MM.1S (cell line): ENCODE results near the gene ESRRB.

ENCODE experiments used
- CTCF ChIP-seq: fragments of 300-600 bp; sonication (generic); IDR thresholded peaks from 2 replicates; pipeline ENCODE4 v1.5.1; 2016; ENCODE audit warnings: antibody characterized with exemption, low read length, mixed read lengths
- EZH2 ChIP-seq: fragments of 300-600 bp; sonication (generic); optimal IDR thresholded peaks from 2 replicates; pipeline ENCODE3; 2017; ENCODE audit warnings: low read depth, mild to moderate bottlenecking, antibody characterized with exemption, low read length, mixed read lengths

DNA sequence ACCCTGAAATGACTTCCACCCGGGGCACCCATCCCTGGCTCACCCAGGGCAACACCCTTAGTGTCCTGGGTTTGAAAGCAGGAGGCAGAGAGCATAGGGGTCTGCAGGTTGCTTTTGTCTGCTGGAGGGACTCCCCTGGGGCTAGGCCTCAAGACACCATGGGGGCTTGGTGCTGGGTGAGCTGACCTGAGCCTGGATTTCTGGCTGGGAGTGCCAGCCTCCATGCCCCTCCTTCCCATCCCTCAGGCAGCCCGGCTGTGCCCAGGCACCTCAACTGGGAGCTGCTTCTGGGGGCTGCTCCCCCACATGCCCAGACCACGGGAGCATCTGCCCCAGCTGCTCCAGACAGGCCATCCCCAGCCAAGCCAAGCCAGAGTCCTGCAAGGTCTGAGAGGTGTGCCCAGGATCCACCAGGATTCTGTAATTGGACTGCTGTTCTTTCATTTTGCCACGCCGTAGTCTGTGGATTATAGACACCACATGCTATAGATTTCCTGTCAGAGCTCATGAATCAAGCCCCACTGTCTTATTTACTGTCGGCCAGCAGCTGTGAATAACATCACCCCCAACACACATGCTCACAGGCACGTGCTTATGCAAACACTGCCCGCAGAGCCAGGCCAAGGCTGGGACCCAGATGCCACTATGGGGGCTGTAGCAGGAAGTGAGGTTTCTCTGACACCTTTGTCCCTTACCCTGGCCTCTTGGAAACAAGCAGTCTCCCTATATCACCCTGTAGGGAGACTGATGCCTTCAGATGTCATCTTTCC, 29.4 kb upstream of the ESRRB start:
- no peak for TF ChIP-seq CTCF
- TF ChIP-seq EZH2, result no peak
